ENCODE data around the gene ANO1. TPM values are rescaled to one million over a fixed set of nuclear protein-coding genes. Genes with fewer than 3 reads are reported as not detected.
"Not testable (repeated sequence)": the region's sequence is repeated elsewhere in the genome, so short reads cannot be mapped to it uniquely, and the experiment has no call there.

ANO1 gene
- total RNA-seq, 2 donors from 2014 or later: 10.2 to 29.4 TPM

- Histone ChIP-seq H3K36me3 (peaks cover 7% of the 10 kb centered on the region), H3K4me1 (peaks cover 0 to 5% of the 10 kb centered on the region in 2 donors), H3K27me3 (no peaks in the 10 kb centered on the region), H3K9me3 (no peaks in the 10 kb centered on the region), H3K27ac (no peak overlapping the region), H3K4me3 (peak overlapping the region in 1 of 2 donors; percentile 16)
- DNase-seq (ENCODE audit: low spot score): no peak
- no peak for TF ChIP-seq CTCF (IDR thresholded peaks at IDR 0.05)
These were observed 134.2 kb downstream of the ANO1 start for GRCh38 chr11:70212227-70212811.

- DNase-seq (ENCODE audit: low spot score); H3K27ac ChIP-seq; H3K4me3 ChIP-seq; H3K9me3 ChIP-seq; H3K36me3 ChIP-seq; H3K27me3 ChIP-seq; H3K4me1 ChIP-seq: not testable (repeated sequence)
These were observed 139.3 kb downstream of the ANO1 start for GRCh38 chr11:70217388-70217787.

- H3K9me3 ChIP-seq; H3K4me1 ChIP-seq; H3K36me3 ChIP-seq; H3K4me3 ChIP-seq; H3K27me3 ChIP-seq; DNase-seq (ENCODE audit: low spot score); H3K27ac ChIP-seq: not testable (repeated sequence)
These were observed 140.0 kb downstream of the ANO1 start for GRCh38 chr11:70218076-70218475.

GRCh38 chr11:70220136-70220535, 142.0 kb downstream of the ANO1 start:
- Histone ChIP-seq H3K9me3 (no peaks in the 10 kb centered on the region), H3K27me3 (peaks cover 0 to 2% of the 10 kb centered on the region in 2 donors), H3K27ac (no peak overlapping the region), H3K4me3 (no peak overlapping the region), H3K4me1 (no peaks in the 10 kb centered on the region), H3K36me3 (no peaks in the 10 kb centered on the region)
- DNase-seq (ENCODE audit: low spot score): no peak
- no peak for TF ChIP-seq CTCF (IDR thresholded peaks at IDR 0.05)

GRCh38 chr11:70220920-70221319, 142.8 kb downstream of the ANO1 start:
- H3K9me3 ChIP-seq: no peaks in the 10 kb centered on the region
- no peak for DNase-seq (ENCODE audit: low spot score)
- no peaks in the 10 kb centered on the region for H3K36me3 ChIP-seq
- no peak for TF ChIP-seq CTCF (IDR thresholded peaks at IDR 0.05)
- no peaks in the 10 kb centered on the region for H3K4me1 ChIP-seq
- no peak overlapping the region for H3K4me3 ChIP-seq
- peaks cover 0 to 2% of the 10 kb centered on the region in 2 donors for H3K27me3 ChIP-seq
- no peak overlapping the region for H3K27ac ChIP-seq

DNA sequence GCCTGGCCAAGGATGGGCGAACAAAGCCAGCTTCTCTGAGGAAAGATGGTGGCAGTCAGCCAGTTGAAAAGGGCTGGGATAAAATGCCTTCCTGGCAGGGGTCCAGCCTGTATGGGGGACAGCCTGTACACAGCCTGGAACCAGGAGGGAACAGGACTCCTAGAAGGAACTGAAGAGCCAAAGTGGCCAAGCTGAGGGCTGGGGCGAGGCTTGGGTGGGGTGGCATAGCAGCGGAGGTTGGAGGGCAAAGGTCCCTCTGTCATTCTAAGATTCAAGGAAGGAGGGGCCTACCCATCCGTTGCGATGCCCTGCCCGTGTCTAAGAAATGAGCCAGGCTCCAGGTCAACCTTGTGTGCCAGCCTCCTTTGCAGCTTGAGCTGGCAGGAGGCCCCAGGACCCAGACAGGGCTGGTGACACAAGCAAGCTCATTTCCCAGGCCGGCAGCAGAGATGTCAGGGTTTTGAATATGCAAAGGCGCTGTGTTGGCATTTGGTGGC, 147.6 kb downstream of the ANO1 start:
- no peaks in the 10 kb centered on the region for H3K9me3 ChIP-seq
- no peak overlapping the region for H3K4me3 ChIP-seq
- H3K36me3 ChIP-seq: no peaks in the 10 kb centered on the region
- H3K4me1 ChIP-seq: peaks cover 0 to 3% of the 10 kb centered on the region in 2 donors
- TF ChIP-seq CTCF (IDR thresholded peaks at IDR 0.05): no peak
- no peaks in the 10 kb centered on the region for H3K27me3 ChIP-seq
- no peak overlapping the region for H3K27ac ChIP-seq
- DNase-seq (ENCODE audit: low spot score): no peak

- no peak for TF ChIP-seq CTCF (IDR thresholded peaks at IDR 0.05)
- Histone ChIP-seq H3K36me3 (no peaks in the 10 kb centered on the region), H3K4me3 (no peak overlapping the region), H3K27ac (no peak overlapping the region), H3K9me3 (no peaks in the 10 kb centered on the region), H3K4me1 (peaks cover 0 to 8% of the 10 kb centered on the region in 2 donors), H3K27me3 (no peaks in the 10 kb centered on the region)
- no peak for DNase-seq (ENCODE audit: low spot score)
These were observed 148.1 kb downstream of the ANO1 start for GRCh38 chr11:70226183-70226582.

Data from right atrium auricular region (tissue), 2 donors.